H1 (cell line): ENCODE data around the gene DYRK1B. TPM values are rescaled to one million over a fixed set of nuclear protein-coding genes. Genes with fewer than 3 reads are reported as not detected.

Source experiments
- CEBPB ChIP-seq: IDR thresholded peaks from 2 replicates; pipeline ENCODE4 v1.6.1; 2012; ENCODE audit warnings: low read depth, low read length
- EP300 ChIP-seq, 2 experiments: IDR thresholded peaks; 1 replicate in 1 of 2; 2 replicates in 1 of 2; pipeline ENCODE4 v1.6.1; 2011 to 2012; ENCODE audit warnings: low read depth in 2 of 2, low read length in 2 of 2, mild to moderate bottlenecking in 2 of 2, borderline replicate concordance in 1 of 2, inconsistent platforms in 1 of 2, moderate library complexity in 1 of 2
- KDM5A ChIP-seq: fragments of 200-600 bp; IDR thresholded peaks from 2 replicates; pipeline ENCODE4 v1.7.1; 2012; ENCODE audit warnings: mild to moderate bottlenecking, low read length, inconsistent platforms, mixed read lengths
- POU5F1 ChIP-seq: IDR thresholded peaks from 2 replicates; pipeline ENCODE4 v1.6.1; 2011; ENCODE audit warnings: low read depth, mild to moderate bottlenecking, low read length, moderate library complexity
- SP4 ChIP-seq: IDR thresholded peaks from 2 replicates; pipeline ENCODE4 v1.6.1; 2012; ENCODE audit warnings: low read length, inconsistent platforms
- ZNF274 ChIP-seq: IDR thresholded peaks from 2 replicates; pipeline ENCODE4 v1.7.0; 2012; ENCODE audit warnings: low read length, borderline replicate concordance; ENCODE audit errors: extremely low read depth
- polyA plus RNA-seq, 7 experiments: library from polyadenylated mRNA; depleted of rRNA in 3 of 7; stranded (reverse) in 5 of 7; unstranded in 2 of 7; fragments of >200 nt in 5 of 7; fragments of 200-250 nt in 2 of 7; gene quantifications; 1 replicate in 5 of 7; 2 replicates in 1 of 7; 4 replicates in 1 of 7; pipeline versions ENCODE4 v1.2.1 to v1.2.3, GENCODE V29; 2011 to 2013; ENCODE audit warnings: missing spikeins in 2 of 7, mixed read lengths in 2 of 7
- total RNA-seq: library from RNA; stranded (reverse); fragmentation: NEBNext Ultra II Directional; extraction: Animal tissue kit (Norgen Biotek cat#: 25700); gene quantifications from 2 replicates; pipeline ENCODE4 v1.2.1, GENCODE V29; 2021

DYRK1B gene
- total and polyA plus RNA-seq, 2 of the 8 experiments (the other 6 are each of a cell fraction or from before 2014, with no cell fraction given) = 6.9 to 14.8 TPM

DNA sequence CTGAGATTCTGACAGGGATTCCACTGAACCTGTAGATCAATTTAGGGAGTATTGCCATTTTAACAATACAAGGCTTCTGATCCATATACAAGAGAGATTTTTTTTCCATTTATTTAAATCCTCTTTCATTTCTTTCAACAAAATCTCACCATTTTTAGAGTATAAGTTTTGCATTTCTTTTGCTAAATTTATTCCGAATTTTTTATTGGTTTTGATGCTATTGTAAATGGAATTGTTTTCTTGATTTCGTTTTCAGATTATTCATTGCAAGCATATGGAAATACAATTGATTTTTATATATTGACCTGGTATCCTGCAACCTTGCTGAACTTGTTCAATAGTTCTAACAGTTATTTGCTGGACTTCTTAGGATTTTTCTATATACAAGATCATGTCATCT, 36.9 kb downstream of the DYRK1B start (continued):
- no peak for TF ChIP-seq EP300 (IDR thresholded peaks at IDR 0.05; ENCODE audit: borderline replicate concordance in 1 of 2, low read depth in 2 of 2, low read length in 2 of 2)
- no peak for TF ChIP-seq SP4
- no peak for TF ChIP-seq CEBPB
- TF ChIP-seq POU5F1 = no peak
- no peak for TF ChIP-seq KDM5A
- TF ChIP-seq ZNF274 = no peak
